Measurements from ENCODE around the gene KRT8.

Gene KRT8

GRCh38 chr12:52847335-52848102 lies 57.4 kb downstream of the KRT8 start:
- DNase-seq (ENCODE audit: low spot score), result no peak

Measured in pons (tissue), 1 donor.